HG03175 (cell line): ENCODE measurements around the gene P2RY11.

ENCODE experiments used
- ATAC-seq: cut with Tn5 transposase; IDR thresholded peaks from one replicate; pipeline ENCODE4 v1.9.1; 2021; ENCODE audit warnings: mild to moderate bottlenecking, moderate library complexity; ENCODE audit not compliant: unreplicated experiment

The P2RY11 gene

GRCh38 chr19:10138879-10139795 is 27.6 kb downstream of the P2RY11 start:
- ATAC-seq: no peak

DNA sequence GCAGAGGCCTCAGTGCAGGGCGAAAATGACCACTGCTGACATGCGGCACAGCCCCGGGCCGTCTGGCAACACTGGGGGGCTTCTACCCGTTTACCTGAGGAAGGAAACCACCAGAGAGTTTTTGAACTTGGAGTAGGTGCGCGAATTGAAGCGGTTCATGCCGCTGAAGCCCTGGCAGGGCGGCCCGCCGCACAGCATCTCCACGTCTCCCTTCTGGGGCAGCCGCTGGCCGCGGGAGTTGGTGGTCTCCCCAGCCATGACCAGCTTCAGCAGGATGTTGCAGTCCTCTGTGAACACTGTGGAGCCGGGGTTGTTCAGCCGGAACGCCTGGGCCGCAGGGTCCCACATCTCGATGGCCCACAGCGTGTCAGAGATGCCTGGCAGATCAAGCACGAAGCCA is 28.5 kb downstream of the P2RY11 start:
- no peak for ATAC-seq

DNA sequence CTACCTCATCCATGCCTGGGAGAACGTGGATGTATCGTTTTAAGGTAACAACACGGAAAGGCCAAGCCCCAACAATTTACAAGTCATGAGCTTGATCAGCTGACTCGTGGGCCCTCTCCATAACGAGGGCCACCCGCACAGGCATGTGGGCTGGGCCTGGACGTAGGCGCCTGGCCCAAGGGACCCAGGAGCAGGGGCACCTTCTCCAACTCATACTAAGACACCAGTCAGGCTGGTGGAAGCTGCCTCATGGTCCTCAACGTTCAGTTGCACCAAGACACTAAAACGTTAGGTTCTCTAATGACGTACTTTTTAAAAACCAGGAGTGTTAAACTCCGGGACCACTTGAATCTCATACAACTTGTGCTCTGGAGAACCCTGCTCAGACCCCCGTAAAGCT is 30.0 kb downstream of the P2RY11 start:
- ATAC-seq: no peak

- ATAC-seq: no peak
Observed at GRCh38 chr19:10141973-10142372, 30.5 kb downstream of the P2RY11 start.

DNA sequence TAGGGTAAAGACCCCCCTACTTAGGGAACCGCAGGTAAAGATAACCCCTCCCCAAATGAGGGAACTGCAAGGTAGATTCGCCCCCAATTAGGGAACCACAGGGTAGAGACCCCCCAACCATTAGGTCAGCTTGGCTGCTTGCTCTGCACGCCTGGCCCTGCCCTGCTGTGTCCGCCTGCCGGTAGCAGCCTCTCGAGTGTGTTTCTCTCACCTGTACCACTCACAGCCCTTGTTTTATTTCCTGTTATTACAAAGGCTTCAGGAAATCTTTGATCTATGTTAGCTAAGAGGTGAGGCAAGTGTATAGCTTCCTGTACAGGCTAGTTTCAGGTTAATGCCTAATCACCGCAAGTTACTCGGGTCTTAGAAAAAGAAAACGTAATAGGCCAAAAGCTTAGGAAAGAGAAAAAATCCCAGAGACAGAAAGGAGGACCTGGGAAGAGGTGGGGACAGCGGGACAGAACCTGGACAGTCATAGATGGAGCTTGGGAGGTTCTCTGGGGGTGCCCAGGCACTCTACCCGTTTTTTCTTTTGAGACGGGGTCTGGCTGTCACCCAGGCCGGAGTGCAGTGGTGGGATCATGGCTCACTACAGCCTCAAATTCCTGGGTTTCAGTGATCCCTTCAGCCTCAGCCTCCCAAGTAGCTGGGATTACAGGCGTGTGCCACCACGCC is 31.3 kb downstream of the P2RY11 start:
- no peak for ATAC-seq

DNA sequence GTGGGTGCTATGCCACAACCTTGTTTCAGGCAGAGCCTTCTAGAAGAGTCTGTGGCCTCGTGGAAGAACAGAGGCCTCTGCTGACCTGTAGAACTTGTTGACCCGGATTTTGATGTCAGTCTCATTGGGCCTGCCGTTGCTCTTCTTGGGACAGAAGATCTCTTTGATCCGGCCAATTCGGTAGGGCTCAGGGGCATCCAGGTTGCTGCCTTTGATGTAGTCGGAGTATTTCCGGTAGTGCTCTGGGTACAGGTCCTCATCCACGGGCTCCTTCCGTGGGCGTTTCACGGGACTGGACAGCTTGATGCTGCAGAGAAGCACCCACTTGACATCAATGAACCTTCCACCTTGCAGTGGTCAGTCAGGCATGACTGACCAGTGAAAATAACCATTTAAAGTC is 32.2 kb downstream of the P2RY11 start:
- ATAC-seq: no peak

DNA sequence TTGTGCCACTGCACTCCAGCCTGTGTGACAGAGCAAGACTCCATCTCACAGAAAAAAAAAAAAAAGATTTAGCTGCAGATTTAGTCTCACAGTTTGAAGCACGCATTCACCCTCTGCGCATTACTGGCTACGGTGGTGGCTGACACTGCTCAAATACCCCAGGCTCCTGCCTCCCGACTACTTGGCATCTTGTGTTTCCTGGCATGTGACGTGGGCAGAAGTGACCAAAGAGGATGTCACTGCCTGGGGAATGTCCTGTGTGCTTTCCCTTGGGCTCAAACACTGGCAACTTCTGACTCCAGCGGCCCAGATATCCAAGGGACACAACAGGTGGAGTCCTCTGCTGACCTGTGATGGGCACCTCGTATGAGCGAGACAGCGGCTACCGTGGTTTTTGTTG is 32.9 kb downstream of the P2RY11 start:
- no peak for ATAC-seq

DNA sequence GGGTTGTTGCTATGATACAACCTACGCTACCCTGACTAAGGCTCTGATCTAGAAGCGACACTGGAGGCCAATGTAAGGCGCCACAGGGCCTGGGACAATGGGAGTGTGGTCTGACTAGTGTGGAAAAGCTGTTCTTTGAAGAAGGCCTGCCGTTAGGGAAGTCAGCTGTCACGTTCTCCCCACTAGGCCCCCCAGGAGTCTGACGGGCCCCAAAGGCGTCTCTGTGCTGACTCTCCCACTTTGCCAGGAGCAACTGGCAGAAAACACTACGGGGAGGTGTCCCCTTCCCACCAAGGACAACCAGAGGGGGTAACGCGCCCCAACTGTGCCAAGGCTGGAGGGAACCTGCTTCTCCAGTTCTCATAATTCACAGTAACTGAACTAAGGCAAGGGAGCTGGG is 33.5 kb downstream of the P2RY11 start:
- ATAC-seq: no peak

DNA sequence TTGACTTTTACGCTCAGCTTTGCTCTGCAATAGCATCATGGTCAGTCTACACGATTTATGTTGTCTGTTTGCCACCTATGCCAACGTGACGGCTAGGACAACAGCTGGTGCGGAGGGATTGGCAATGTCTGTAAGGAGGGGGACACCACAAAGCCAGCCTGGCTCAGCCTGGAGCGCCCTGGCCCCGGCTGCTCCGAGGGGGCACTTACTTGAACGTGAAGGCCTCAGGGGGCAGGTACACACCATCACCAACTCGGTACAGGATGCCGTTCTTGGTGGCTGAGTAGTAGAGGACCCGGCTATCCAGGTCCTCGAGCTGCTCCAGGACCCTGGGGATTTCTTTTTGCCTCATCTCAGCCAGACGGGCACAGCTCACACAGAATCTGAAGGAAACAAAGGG is 34.6 kb downstream of the P2RY11 start:
- ATAC-seq: no peak

GRCh38 chr19:10149427-10149826 is 37.9 kb downstream of the P2RY11 start:
- ATAC-seq: no peak

- no peak for ATAC-seq
Observed at GRCh38 chr19:10151521-10151920, 40.0 kb downstream of the P2RY11 start.

- no peak for ATAC-seq
Observed at GRCh38 chr19:10152100-10152499, 40.6 kb downstream of the P2RY11 start.

- ATAC-seq: no peak
Observed at GRCh38 chr19:10155839-10156238, 44.3 kb downstream of the P2RY11 start.

DNA sequence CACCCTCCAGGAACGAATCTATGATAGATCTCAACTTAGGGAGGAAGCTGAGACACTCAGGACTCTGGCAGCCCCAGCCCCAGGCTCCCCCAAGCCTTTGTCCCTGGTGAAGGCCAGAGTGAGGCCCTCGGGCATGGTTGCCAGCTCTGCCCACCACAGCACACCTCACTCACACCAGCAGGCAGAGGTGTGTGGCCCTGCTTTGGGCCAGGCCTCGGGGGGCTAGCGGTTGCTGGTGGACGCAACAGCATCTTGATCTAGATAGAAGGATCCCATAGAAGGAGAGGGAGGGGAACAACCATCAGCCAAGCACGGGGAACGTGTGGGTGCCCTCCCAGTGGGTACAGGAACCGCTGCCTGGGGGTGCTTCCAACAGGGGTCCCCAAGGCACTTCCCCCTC is 46.6 kb downstream of the P2RY11 start:
- ATAC-seq: no peak

GRCh38 chr19:10158485-10158884 is 47.0 kb downstream of the P2RY11 start:
- ATAC-seq: no peak

- no peak for ATAC-seq
Observed at GRCh38 chr19:10159610-10160009, 48.1 kb downstream of the P2RY11 start.

- no peak for ATAC-seq
Observed at GRCh38 chr19:10163536-10163935, 52.0 kb downstream of the P2RY11 start.
